Choroid plexus epithelial cell (primary cell): ENCODE measurements around the gene BRD4.

Experiments
- DNase-seq: peaks from one replicate; pipeline ENCODE4 v3.0.0-alpha.2; 2010; ENCODE audit warnings: low read depth
- H3K4me3 ChIP-seq: 2 replicates; pipeline ENCODE4 v1.5.1; 2011; ENCODE audit warnings: low read depth, mild to moderate bottlenecking, control low read depth, low read length, moderate library complexity
- CTCF ChIP-seq: conservative IDR thresholded peaks from 2 replicates; pipeline ENCODE4 v1.5.1; 2011; ENCODE audit warnings: low read depth, mild to moderate bottlenecking, control low read depth, inconsistent platforms, low read length, moderate library complexity

BRD4 gene

GRCh38 chr19:15251749-15252397 lies 80.5 kb downstream of the BRD4 start:
- H3K4me3 ChIP-seq = no peak overlapping the region
- TF ChIP-seq CTCF = peak; percentile 70
- DNase-seq = peak; percentile 97

GRCh38 chr19:15251010-15251748 lies 81.2 kb downstream of the BRD4 start:
- peak; percentile 67 for DNase-seq
- no peak overlapping the region for H3K4me3 ChIP-seq
- no peak for TF ChIP-seq CTCF

DNA sequence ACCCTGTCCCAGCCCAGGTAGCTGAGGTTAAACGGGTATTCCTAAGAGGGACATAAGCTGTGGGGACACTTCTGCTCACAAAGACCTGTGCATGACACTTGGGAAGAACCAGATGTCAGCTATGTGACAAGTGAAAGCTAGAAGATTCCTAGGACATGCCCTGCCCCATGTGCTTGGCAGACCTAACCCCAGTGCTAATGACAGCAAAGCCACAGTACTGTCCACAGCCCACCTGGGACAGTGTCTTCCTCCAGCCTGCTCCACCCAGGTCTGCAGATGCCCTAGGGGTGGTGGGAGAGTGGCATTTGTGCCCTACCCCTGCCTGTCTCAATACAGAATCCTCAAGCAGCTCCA lies 81.7 kb downstream of the BRD4 start:
- no peak for DNase-seq
- no peak for TF ChIP-seq CTCF
- no peak overlapping the region for H3K4me3 ChIP-seq

- peak; percentile 95 for DNase-seq
- TF ChIP-seq CTCF = peak; percentile 13
- H3K4me3 ChIP-seq = no peak overlapping the region
These were observed 82.2 kb downstream of the BRD4 start for GRCh38 chr19:15249972-15250639.

DNA sequence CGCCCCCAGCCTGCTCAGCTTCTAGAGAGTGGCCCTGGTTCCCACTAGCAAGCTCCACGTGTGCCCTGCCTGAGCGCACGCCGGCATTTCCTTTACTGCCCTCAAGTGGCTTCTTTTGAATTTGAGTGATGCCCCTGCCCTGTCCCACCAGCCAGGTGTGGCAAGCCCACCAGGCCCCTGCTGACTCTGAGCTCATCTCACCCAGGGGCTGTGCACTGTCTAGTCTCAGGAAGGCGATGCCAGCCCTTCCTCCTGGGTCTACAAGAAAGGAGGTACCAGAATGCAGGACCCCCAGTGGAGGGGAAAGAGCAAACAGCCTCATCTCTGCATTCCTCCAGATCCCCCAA lies 82.8 kb downstream of the BRD4 start:
- no peak overlapping the region for H3K4me3 ChIP-seq
- peak; percentile 0 for TF ChIP-seq CTCF
- no peak for DNase-seq

DNA sequence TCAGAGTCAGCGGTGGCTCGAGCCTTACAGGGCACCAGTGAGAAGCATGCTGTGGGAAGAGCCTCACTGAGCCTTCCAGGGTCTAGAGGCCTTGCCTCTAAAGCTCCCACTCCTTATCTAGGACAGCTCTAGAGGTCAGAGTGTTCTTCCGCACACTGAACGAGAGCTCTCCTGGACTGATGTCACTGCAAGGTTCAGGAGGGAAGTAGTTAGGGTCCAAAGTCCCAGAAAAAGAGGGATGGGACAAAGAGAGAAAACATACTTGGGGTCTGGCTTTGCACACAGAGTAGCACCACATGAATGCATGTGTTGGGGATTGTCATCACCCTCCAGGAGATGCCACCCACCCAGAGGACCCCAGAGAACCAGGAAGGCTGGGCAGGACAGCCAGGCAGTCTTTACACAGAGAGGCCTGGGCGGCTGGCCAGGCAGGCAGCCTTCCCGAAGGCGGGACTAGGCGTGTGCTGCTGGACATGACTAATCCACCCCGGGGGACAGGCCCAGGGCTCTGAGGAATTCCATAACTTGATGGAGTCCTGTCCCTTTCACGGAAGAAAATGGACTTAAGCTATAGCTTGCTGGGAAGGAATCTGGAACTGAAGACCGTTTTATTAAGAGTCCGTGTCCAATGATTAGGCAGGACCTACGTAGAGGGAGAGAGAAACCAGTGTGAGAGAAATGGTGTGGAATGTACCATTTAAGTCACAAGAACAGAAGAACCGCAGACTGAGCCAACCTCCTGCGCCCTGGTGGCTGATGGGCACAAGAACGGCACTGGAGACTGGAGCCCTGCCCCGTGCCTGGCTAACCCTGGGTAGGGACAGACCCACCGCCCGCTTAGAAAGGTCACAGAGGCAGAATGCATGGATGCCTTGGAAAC lies 83.5 kb downstream of the BRD4 start:
- peak; percentile 92 for DNase-seq

More for the DNA sequence above, 83.5 kb downstream of the BRD4 start:
- TF ChIP-seq CTCF = peak; percentile 11
- H3K4me3 ChIP-seq = no peak overlapping the region
